Frontal cortex (tissue), 4 donors: ENCODE results near the gene DNAJC5G. TPM values are rescaled to one million over a fixed set of nuclear protein-coding genes. Genes with fewer than 3 reads are reported as not detected.
A peak's percentile ranks its signal among the peaks of the same experiment; 100 is the strongest.
"Not testable (repeated sequence)": the region's sequence is repeated elsewhere in the genome, so short reads cannot be mapped to it uniquely, and the experiment has no call there.

Source experiments
- DNase-seq, 2 donors: peaks; one replicate each; pipeline ENCODE4 v3.0.0; 2012; ENCODE audit warnings: low spot score in 2 of 2
- FAIRE-seq: peaks from 2 replicates; lab custom pipeline; 2012; peaks lifted over from hg19 to GRCh38; lab: Jason Lieb, UNC
- total RNA-seq: library from RNA; depleted of rRNA; stranded (reverse); fragments of >200 nt; gene quantifications from one replicate; pipeline ENCODE4 v1.2.3, GENCODE V29; 2014
- donor health status: control.
- donor health status: control.
- donor health status: control.

DNAJC5G gene
- total RNA-seq, 1 donor from 2014 or later: not detected

- not testable (repeated sequence) for FAIRE-seq, DNase-seq
These were observed 2.4 kb upstream of the DNAJC5G start for GRCh38 chr2:27272537-27273522.

GRCh38 chr2:27278010-27278409, 2.8 kb downstream of the DNAJC5G start:
- FAIRE-seq: no peak

GRCh38 chr2:27280826-27281225, 5.6 kb downstream of the DNAJC5G start:
- no peak for FAIRE-seq
- DNase-seq: no peak

More at GRCh38 chr2:27278010-27278409, 2.8 kb downstream of the DNAJC5G start:
- DNase-seq: no peak

- FAIRE-seq: no peak
- no peak for DNase-seq
These were observed 6.2 kb downstream of the DNAJC5G start for GRCh38 chr2:27281442-27281841.

DNA sequence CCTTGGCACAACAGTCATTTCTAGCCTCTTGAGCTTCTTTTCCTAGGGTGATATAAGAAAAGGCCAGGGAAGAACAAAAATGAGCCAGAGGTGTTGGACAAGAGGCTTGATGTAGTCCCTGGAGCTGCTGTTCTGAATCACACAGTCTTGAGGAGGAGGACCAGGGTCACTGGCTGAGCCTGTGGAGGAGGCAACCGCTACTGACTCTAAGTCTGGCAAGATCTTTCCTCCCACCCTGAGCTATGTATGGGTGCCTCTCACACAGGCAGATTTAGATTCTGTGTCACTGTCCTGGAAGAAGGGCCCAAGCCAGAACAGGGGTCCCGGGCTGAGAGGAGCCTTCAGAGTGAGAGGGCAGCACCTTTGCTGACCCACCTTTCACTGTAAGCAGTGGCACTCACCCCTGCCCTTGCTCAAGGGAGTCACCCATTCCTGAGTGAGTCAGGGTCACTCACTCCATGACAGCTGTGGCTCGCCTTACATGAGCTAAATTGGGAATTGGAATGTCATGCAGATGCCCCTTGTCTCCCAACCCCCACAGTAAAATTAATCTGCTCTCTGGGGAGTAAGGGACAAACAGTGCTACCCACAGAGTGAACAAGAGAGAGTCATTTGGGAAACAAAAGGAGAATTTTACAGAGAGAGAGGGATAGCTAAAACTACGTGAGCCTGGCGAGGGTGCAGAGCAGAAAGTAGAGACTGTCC, 6.8 kb downstream of the DNAJC5G start, which contains the start of gene TRIM54:
Gene TRIM54, plus strand, starts transcription at position 575 of the 705 bp plus-strand sequence. CDS start 303 bp downstream, outside the sequence.
- no peak for DNase-seq
- no peak for FAIRE-seq

DNA sequence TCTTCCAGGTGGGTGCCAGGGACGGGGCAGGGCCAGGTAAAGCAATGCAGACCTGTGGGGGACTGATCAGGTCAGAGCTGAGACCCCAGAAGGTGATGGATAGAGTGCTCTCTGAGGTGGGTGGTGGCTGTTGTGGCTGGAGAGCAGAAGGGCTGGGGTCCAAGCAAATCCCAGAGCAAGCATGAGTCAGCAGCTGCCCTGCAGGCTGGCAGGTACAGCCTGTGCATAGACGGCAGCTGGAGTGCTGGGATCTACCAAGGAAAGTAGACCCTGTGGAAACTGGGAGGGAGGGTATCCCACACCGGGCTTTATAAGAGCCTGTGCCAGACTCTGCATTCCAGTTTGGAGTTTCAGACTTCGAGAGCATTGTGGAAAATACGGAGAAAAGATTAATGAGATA, 7.7 kb downstream of the DNAJC5G start:
- FAIRE-seq (no peak), DNase-seq (no peak)

DNA sequence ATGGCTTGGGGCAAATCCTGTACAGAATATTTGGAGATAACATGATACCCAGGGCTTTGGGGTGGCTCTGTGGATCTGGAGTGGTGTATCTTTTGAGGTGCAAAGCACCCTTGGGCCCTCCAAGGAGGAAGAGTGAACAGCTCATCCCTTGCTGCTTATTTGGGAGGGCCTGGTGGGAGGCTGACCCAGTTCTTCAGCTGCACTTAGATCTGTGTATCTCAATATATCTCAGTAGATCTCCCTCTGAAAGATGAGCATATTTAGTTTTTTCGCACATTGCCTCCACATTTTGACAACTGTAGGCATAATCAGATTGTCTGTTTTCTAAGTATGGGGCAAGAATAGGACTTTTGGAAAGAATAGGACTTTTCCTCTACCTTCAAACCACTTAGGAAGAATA, 9.8 kb downstream of the DNAJC5G start:
- DNase-seq: no peak

DNA sequence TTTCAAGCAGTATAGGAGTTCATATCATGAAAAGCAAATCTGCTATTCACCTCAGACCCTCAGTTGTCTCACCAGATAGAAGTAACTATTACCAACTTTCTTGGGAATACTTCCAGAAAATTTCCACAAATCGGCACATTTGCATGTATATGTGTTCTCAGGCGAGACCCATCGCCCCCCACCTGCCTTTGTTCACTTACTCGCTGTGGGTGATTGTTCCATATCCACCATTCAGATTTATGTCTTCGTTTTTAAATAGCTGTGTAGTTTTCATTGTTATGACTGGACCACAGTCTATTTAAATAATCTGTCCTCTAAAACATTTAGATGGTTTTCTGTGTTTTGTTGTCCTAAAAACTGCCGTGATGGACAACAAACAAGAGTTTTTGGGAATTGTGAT, 10.2 kb downstream of the DNAJC5G start:
- no peak for FAIRE-seq
- DNase-seq: no peak

More for the DNA sequence above, 9.8 kb downstream of the DNAJC5G start:
- no peak for FAIRE-seq

DNA sequence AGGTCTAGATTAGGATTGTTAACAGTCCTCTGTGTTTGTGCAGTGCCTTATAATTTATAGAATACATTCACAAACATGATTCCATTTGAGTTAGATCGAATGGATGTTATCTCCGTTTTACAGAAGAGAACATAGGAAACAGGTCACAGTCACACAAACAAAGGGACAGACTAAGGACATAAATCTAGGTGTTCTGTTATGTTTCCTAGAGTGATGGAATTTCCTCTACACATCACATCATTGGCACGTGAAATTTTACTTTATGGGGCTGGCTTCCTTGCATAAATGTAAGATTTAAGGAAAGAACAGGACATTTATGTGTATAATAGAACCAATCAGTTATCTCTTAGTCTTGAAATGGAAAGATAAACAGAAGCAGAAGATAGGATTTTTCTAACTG, 13.4 kb downstream of the DNAJC5G start:
- FAIRE-seq (no peak), DNase-seq (no peak)

DNA sequence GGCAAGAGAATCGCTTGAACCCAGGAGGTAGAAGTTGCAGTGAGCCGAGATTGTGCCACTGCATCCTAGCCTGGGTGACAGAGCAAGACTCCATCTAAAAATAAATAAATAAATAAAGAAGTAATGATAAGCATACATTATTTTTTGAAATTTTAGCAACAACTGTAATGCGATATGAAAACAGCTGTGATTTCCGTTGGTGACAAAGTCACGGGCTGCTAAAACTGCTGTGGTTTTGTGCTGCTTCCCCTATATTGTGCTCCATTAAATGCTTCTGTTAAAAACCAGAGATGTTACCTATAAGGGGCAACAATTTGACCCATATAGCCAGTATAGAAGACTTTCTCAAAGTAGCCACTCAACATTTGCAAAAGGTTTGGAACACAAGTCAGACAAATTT, 15.3 kb downstream of the DNAJC5G start:
- FAIRE-seq: no peak

GRCh38 chr2:27291865-27292264, 16.6 kb downstream of the DNAJC5G start:
- FAIRE-seq: no peak
- DNase-seq: no peak

More for the DNA sequence above, 15.3 kb downstream of the DNAJC5G start:
- DNase-seq: no peak

GRCh38 chr2:27294928-27295327, 19.7 kb downstream of the DNAJC5G start:
- FAIRE-seq (no peak), DNase-seq (no peak)

DNA sequence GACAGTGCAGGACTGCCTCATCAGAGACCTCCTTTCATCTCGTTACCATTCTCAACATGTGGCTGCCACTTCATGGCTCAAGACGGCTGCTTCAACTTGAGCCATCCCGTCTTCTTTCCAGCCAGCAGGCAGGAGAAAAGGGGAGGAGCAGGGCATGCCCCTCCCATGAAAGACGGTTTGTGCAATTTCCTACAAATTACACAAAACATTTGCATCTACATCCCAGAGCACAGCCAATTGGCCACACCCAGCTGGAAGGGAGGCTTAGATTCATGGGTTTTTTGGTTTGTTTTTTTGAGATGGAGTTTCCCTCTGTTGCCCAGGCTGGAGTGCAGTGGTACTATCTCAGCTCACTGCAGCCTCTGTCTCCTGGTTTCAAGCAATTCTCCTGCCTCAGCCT, 21.2 kb downstream of the DNAJC5G start:
- DNase-seq (no peak), FAIRE-seq (no peak)

GRCh38 chr2:27297195-27297594, 22.0 kb downstream of the DNAJC5G start:
- no peak for DNase-seq
- no peak for FAIRE-seq

GRCh38 chr2:27298391-27299080, 23.3 kb downstream of the DNAJC5G start:
- no peak for FAIRE-seq

DNA sequence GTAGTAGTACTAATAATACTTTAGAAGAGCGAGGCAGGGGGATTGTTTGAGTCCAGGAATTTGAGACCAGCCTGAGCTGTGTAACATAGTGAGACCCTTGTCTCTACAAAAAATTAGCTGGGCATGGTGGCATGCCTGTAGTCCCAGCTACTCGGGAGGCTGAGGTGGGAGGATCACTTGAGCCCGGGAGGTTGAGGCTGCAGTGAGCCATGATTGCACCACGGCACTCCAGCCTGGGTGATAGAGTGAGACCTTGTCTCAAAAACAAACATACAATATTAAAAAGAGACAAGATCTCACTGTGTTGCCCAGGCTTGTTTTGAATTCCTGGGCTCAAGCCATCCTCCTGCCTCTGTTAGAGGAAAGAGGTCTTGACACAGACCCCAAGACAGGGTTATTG, 25.4 kb downstream of the DNAJC5G start:
- not testable (repeated sequence) for FAIRE-seq, DNase-seq

More at GRCh38 chr2:27298391-27299080, 23.3 kb downstream of the DNAJC5G start:
- no peak for DNase-seq

- peak; percentile 65 to 71 for DNase-seq
- FAIRE-seq: no peak
These were observed 28.1 kb downstream of the DNAJC5G start for GRCh38 chr2:27303093-27304025.

DNA sequence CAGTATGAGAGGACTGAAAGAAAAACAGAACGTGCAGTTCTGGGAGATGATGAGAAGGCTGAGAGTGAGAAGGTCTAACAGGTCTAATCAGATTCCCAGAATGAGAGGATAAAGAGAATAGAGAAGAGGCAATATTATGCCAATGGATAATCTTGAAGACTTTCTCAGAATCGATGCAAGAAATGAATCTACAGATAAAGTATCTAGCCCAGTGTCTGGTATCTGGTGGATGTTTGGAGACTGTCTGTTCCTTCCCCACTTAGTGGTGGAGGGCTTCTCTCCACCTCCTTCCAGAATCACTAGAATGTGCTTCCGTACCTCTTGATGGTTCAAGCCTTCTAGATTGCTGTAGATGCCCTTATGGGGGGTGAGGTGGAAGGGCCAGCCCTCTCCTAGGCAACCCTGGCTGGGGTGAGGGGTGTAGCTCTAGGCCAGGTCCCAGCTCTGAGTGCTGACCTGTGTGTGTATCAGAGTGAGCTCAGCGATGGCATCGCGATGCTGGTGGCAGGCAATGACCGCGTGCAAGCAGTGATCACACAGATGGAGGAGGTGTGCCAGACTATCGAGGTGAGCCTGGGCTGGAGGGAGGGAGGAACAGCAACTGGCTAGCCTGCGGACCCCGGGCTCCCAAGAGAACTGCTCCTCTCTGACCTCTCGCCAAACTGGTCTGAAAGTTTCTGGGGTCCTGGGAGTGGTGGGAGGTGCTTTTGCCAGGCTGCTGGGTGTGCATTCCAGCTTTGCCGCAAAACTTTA, 29.4 kb downstream of the DNAJC5G start:
- FAIRE-seq: no peak
- no peak for DNase-seq
